ENCODE data around the gene TEX44.

The TEX44 gene

DNA sequence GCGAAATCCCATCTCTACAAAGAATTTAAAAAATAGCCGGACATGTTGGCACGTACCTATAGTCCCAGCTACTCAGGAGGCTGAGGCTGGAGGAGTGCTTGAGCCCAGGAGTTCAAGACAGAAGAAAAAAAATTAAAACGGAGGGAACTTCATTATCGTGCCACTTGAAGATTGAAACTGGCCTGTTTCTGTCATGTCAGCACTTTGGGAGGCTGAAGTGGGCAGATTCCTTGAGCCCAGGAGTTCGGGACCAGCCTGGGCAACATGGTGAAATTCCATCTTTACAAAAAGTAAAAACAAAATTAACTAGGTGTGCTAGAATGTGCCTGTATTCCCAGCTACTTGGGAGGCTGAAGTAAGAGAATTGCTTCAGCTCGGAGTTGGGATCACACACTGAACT lies 3.0 kb upstream of the TEX44 start:
- Histone ChIP-seq H3K9ac (ENCODE audit: low read depth, low read length, poor library complexity, severe bottlenecking) (no peak overlapping the region), H3K4me2 (ENCODE audit: low read depth, low read length, poor library complexity, severe bottlenecking) (no peak overlapping the region), H3K79me2 (ENCODE audit: insufficient read depth, low read length) (no peaks in the 10 kb centered on the region), H3K27me3 (ENCODE audit: insufficient read depth, low read length, poor library complexity, severe bottlenecking) (no peaks in the 10 kb centered on the region), H3K9me2 (replicated peaks; ENCODE audit: low read depth, low read length) (no peaks in the 10 kb centered on the region), H3K36me3 (ENCODE audit: insufficient read depth, low read length) (no peaks in the 10 kb centered on the region), H4K20me1 (ENCODE audit: insufficient read depth, low read length, poor library complexity, severe bottlenecking) (no peaks in the 10 kb centered on the region), H2AFZ (ENCODE audit: low read length) (no peak overlapping the region), H3F3A (ENCODE audit: low read depth) (no peaks in the 10 kb centered on the region), H3K4me3 (ENCODE audit: low read length, poor library complexity, severe bottlenecking) (no peak overlapping the region), H3K9me3 (ENCODE audit: insufficient read depth, low read depth, low read length) (no peaks in the 10 kb centered on the region), H3K4me1 (ENCODE audit: insufficient read depth, low read length, poor library complexity, severe bottlenecking) (no peaks in the 10 kb centered on the region)
- TF ChIP-seq EZH2phosphoT487 (IDR thresholded peaks at IDR 0.05; ENCODE audit: borderline replicate concordance) (no peak), CTCF (conservative IDR thresholded peaks at IDR 0.05; ENCODE audit: low read length) (no peak)

DNA sequence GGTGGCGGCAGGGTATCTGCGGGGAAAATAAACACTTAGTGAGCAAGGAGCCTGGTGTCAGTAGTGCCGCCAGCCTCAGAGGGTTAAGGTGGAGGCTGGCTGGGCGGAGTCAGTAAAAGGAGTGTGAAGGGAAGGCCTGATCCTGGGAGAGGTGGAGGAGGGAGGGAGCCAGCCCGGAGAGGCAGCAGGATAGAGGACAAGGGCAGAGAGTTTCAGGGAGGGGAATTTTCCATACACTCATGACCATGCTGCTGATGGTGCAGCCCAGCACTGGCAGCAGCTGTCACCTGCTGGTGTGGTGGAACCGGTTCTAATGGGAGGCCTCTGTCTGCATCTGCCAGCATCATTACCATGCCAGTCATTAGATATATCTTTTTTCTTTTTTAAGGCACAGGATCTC lies 2.0 kb upstream of the TEX44 start:
- Histone ChIP-seq H3K4me1 (ENCODE audit: insufficient read depth, low read length, poor library complexity, severe bottlenecking) (no peaks in the 10 kb centered on the region), H3K27me3 (ENCODE audit: insufficient read depth, low read length, poor library complexity, severe bottlenecking) (no peaks in the 10 kb centered on the region), H3K79me2 (ENCODE audit: insufficient read depth, low read length) (no peaks in the 10 kb centered on the region), H3K4me3 (ENCODE audit: low read length, poor library complexity, severe bottlenecking) (no peak overlapping the region), H3K9me3 (ENCODE audit: insufficient read depth, low read depth, low read length) (no peaks in the 10 kb centered on the region), H3K9ac (ENCODE audit: low read depth, low read length, poor library complexity, severe bottlenecking) (no peak overlapping the region), H2AFZ (ENCODE audit: low read length) (no peak overlapping the region), H3F3A (ENCODE audit: low read depth) (no peaks in the 10 kb centered on the region), H3K36me3 (ENCODE audit: insufficient read depth, low read length) (no peaks in the 10 kb centered on the region), H4K20me1 (ENCODE audit: insufficient read depth, low read length, poor library complexity, severe bottlenecking) (no peaks in the 10 kb centered on the region), H3K9me2 (replicated peaks; ENCODE audit: low read depth, low read length) (no peaks in the 10 kb centered on the region), H3K4me2 (ENCODE audit: low read depth, low read length, poor library complexity, severe bottlenecking) (no peak overlapping the region)
- TF ChIP-seq CTCF (conservative IDR thresholded peaks at IDR 0.05; ENCODE audit: low read length) (no peak), EZH2phosphoT487 (IDR thresholded peaks at IDR 0.05; ENCODE audit: borderline replicate concordance) (no peak)

- H3K4me1 ChIP-seq (ENCODE audit: insufficient read depth, low read length, poor library complexity, severe bottlenecking) = no peaks in the 10 kb centered on the region
- H3K27me3 ChIP-seq (ENCODE audit: insufficient read depth, low read length, poor library complexity, severe bottlenecking) = no peaks in the 10 kb centered on the region
- no peak overlapping the region for H2AFZ ChIP-seq (ENCODE audit: low read length)
- H4K20me1 ChIP-seq (ENCODE audit: insufficient read depth, low read length, poor library complexity, severe bottlenecking) = no peaks in the 10 kb centered on the region
- H3K9me2 ChIP-seq (replicated peaks; ENCODE audit: low read depth, low read length) = no peaks in the 10 kb centered on the region
- no peak overlapping the region for H3K9ac ChIP-seq (ENCODE audit: low read depth, low read length, poor library complexity, severe bottlenecking)
- H3K79me2 ChIP-seq (ENCODE audit: insufficient read depth, low read length) = no peaks in the 10 kb centered on the region
- no peaks in the 10 kb centered on the region for H3K36me3 ChIP-seq (ENCODE audit: insufficient read depth, low read length)
- no peaks in the 10 kb centered on the region for H3K9me3 ChIP-seq (ENCODE audit: insufficient read depth, low read depth, low read length)
- H3K4me3 ChIP-seq (ENCODE audit: low read length, poor library complexity, severe bottlenecking) = no peak overlapping the region
- no peak for TF ChIP-seq CTCF (conservative IDR thresholded peaks at IDR 0.05; ENCODE audit: low read length)
- TF ChIP-seq EZH2phosphoT487 (IDR thresholded peaks at IDR 0.05; ENCODE audit: borderline replicate concordance) = no peak
- H3K4me2 ChIP-seq (ENCODE audit: low read depth, low read length, poor library complexity, severe bottlenecking) = no peak overlapping the region
- H3F3A ChIP-seq (ENCODE audit: low read depth) = no peaks in the 10 kb centered on the region
Measured at GRCh38 chr2:231593666-231594065, 1.0 kb downstream of the TEX44 start.

All from Loucy (cell line).